ENCODE measurements around the gene PNPLA5.

The PNPLA5 gene

DNA sequence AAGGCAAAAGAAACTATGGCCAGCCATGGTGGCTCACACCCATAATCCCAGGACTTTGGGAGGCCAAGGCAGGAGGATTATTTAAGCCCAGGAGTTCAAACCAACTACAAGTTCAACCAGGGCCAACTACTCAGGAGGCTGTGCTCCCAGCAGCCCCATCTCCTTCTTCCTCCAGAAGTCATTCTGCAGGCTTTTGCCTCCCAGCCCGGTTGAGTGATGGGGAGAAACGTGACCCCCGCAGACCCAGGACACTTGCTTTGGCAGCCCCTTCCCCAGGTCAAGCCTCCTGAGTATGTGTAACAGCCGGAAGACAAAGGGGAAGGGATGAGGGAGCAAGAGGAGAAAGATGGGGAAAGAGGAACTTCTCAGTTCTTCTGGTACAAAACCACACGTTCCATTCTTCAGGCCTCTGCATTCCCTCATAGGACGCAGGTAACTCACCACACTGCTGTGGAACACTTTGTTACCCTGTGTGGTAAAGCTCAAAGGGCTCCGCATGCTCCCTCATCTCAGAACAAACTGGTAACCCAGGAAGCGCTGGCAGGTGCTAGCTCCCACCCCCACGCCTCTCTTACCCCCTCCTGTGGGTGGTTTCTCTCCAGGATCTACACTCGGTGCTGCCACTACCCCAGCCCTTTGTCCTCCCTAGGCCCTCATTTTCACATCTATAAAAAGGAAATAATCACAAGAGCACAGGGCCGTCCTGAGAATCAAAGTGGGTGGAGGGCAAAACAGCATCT, 33.5 kb downstream of the PNPLA5 start:
- in situ Hi-C loops (cut with HindIII; ENCODE audit: low sequenced_read_pairs): no loop called here

DNA sequence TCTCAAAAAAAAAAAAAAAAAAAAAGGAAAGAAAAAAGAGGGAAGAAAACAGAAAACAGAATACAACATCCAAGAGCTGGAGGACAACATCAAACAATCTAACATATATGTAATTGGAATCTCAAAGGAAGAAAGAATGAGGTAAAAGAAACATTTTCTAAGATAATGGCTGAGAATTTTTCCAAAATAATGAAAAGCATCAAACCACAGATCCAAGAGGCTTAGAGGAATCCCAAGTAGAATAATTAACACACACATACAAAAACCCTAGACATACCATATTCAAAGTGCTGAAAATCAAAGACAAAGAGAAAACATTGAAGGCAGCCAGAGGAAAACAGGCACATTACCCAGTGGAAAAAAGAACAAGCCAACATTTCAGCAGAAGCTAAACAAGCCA, 34.4 kb downstream of the PNPLA5 start:
- in situ Hi-C loops (cut with HindIII; ENCODE audit: low sequenced_read_pairs): no loop called here

DNA sequence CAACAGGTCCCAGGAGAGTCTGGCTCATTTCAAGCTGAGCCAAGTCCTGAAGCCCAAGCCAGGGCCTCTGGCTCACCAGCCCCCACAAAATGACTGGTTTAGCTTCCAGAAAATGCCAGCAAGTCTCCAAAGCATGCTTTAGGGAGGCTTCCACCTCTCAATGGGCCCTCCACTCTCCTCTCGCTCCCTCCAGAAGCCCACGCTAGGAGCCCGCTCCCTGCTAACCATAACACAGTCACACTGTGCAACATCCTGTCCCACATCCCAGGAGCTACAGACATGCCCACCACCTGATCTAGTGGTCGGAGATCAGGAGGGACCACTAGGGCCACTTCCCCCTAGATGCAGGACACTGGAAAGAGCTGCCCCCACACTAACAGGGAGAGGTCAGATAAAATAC, 36.4 kb downstream of the PNPLA5 start:
- in situ Hi-C loops (cut with HindIII; ENCODE audit: low sequenced_read_pairs): no loop called here

DNA sequence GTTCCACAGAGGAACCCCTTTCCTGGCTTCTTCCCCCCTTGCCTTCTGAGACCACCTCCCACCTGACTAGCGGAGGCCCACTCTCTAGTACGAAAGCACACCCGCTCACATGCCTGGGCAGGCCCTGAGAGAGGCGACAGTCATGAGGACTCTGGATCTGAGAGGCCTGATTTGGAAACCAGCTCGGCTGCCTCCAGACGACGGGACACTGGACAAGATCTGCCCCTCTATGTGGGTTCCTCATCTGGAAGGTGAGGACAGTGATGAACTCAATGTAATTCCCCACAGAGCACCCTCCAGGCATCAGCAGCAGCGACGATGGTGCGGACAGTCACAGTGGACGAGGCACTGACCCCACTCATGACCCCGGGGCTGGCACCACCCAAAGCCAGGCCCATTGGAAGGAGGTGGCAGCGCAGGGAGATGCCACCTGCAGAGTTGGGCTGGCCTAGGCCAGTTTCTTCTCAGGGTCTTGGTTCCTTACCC, 37.0 kb downstream of the PNPLA5 start:
- in situ Hi-C loops (cut with HindIII; ENCODE audit: low sequenced_read_pairs): no loop called here

DNA sequence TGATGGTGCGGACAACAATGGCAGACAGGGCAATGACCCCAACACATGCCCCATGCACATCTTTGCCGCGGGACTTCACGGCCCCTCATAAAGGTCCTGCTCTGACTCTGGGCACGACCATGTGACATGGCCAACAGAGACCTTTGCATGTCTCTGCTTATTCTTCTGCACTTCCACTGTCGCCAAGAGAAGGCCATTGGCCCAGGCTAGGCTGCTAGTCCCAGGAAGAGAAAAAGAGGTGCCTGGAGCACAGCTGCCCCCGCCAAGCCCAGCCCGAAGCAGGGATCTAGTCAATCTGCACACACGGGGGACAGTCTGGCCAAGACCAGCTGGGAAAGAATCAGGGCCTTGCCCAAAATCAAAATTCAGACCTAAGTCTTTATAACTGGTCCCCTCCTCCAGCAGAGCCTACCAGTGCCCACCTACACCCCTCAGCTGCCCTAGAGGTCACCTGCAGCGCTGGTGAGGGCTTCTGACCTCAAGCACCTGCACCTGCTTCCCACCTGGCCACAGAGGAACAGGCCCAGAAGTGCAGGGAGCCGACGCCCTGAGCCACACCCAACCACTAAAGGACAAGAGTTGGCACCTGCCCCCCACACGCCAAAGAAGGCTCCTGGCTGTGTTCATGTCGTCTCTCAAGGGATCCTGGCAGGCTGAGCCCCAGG, 37.6 kb downstream of the PNPLA5 start:
- in situ Hi-C loops (cut with HindIII; ENCODE audit: low sequenced_read_pairs): no loop called here

DNA sequence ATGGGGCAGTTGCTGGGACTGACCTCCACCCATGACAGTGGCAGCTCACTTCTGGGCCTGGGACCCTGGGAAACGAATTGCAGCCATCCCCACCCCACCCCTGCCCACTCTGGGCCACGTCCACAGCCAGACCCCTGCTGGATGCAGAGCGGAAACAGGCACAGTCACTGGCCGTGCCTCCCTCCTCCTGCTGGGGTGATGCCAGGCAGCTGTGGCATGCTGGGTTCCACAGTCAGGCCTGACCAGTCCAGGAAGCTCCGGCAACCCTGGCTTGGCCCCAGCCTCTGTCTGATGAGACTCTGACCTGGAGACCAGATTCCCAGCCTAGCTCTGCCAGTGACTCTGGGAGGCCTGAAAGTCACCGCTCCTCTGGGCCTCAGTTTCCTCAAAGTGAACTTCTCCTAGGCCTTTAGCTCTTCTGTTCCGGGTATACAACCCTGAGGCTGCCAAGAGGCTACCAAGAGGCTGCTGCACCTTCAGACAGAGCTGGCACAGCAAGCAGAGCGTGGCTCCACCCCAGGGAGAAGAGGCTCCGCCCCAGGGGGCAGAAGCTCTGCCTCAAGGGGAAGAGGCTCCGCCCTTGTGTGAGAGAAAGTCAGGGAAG, 38.4 kb downstream of the PNPLA5 start:
- in situ Hi-C loops (cut with HindIII; ENCODE audit: low sequenced_read_pairs): no loop called here

DNA sequence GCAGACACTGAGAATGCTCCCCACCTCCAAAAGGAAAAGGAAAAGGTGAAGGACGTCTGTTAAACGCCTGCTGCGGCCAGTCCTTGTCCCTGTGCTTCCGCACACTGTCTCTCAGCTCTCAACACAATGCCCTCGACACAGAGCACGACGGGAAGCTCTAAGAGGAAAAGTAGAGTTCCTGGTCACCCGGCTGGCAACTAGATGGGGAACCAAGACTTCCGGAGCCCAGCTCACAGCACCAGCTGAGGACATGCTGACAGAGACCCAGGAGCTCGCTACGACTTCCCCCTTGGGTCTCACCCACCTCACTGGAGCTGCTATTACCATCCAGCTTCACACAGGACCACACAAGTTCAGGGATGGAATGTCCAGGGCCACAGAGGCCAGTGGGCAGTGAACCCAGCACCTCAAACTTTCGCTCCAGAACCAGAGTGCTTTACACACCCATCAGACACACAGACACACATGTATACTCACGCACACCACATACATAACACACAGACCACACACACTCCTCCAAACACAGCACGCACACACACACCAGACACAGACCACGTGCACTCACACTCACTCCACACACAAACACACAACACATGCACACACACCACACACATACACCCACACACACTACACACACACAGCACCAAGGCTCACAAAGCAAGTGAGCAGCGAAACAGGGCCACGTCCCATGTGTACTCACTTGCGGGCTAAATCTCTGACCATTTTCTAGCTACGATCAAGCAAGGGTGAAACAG, 39.1 kb downstream of the PNPLA5 start:
- in situ Hi-C loops (cut with HindIII; ENCODE audit: low sequenced_read_pairs): no loop called here

DNA sequence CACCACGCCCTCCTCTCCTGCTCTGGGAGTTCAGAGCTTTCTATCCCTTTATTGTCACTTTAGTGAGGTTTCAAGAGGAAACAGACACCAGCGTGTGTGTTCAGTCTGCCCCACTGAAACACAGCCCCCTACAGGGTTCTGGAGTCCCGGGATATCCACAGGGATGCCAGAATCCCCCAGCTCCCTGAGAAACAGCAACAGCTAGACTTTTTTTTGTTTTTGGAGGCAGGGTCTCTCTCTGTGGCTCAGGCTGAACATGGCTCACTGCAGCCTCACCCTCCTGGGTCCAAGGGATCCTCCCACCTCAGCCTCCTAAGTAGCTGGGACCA, 39.9 kb downstream of the PNPLA5 start:
- in situ Hi-C loops (cut with HindIII; ENCODE audit: low sequenced_read_pairs): no loop called here

DNA sequence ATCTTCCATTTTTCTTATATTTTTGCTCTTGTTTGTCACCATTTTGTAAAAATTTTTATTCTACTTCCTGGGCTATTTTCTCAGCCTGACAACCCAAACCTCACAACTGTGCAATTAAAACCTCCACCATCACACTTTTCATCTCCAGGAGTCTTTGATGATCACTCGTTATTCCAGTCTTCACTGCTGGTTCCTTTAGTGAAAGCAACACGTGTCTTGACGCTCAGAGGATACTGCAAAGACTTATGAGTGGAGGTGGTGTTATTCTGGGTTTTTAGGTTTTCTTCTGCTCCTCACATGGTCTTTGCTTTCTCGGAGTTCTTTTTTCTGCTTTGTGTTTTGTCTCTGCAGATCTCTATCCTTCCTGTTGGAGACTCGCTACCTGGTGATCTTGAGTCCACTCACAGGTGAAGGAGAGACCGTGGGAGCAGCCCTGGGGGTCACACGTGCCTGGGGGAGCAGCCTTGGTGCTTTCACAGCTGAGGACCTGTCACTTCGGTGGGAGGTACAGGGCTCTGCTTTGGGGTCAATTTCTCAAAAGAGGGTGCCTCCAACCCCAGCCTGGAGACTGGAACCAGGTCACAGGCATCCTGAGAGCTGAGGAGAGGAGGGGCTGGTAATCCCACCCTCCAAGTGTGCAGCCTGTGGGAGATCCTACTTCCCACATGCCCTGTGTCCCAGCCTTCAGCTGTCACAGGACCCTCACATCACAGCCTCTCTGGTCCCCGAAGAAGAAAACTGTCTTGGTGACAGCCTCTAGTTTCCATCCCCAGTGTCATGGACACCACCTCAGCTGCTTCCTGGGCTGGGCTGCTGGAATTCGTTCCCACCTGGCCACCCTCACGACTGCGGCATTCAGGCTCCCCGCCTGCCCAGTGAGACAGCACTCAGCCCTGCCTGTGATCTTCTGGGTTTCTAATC, 40.5 kb downstream of the PNPLA5 start:
- in situ Hi-C loops (cut with HindIII; ENCODE audit: low sequenced_read_pairs): no loop called here

DNA sequence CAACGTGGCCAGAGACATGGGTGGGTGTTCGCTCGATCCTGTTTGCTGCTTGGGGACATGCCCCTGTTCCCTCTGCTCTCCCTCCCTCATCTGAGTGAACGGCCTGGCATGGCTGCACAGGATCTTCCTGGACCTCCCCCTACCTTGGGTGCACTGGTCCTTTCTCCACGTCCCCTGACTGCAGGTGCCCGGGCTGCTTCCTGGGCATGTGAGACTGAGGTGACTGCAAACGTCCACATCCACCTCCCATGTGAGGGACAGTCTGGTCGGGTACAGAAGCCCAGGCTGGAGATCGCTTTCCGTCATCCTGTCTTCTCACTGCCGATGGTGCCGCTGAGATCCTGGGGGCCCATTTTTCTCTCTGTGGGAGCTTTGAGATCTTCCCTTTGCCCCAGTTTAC, 41.3 kb downstream of the PNPLA5 start:
- in situ Hi-C loops (cut with HindIII; ENCODE audit: low sequenced_read_pairs): no loop called here

DNA sequence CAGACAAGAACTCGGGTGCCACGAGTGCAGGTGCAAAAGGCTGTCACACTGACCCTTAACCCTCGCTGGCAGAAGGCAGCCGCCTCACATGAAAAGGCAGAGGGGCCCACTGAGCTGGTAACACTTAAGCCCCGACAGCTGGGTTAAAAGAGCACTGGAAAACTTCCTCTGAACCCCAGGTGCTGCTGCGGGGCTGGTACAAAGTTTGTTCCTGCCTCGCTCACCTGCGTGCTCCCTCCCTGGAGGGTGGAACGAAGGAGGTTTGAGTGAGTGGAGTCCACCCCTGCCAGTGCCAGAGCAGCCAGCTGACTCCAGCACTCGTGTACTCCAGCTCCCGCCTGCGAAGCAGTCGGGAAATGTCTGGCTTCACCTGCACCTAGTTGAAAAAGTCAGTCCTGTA, 42.1 kb downstream of the PNPLA5 start:
- in situ Hi-C loops (cut with HindIII; ENCODE audit: low sequenced_read_pairs): no loop called here

DNA sequence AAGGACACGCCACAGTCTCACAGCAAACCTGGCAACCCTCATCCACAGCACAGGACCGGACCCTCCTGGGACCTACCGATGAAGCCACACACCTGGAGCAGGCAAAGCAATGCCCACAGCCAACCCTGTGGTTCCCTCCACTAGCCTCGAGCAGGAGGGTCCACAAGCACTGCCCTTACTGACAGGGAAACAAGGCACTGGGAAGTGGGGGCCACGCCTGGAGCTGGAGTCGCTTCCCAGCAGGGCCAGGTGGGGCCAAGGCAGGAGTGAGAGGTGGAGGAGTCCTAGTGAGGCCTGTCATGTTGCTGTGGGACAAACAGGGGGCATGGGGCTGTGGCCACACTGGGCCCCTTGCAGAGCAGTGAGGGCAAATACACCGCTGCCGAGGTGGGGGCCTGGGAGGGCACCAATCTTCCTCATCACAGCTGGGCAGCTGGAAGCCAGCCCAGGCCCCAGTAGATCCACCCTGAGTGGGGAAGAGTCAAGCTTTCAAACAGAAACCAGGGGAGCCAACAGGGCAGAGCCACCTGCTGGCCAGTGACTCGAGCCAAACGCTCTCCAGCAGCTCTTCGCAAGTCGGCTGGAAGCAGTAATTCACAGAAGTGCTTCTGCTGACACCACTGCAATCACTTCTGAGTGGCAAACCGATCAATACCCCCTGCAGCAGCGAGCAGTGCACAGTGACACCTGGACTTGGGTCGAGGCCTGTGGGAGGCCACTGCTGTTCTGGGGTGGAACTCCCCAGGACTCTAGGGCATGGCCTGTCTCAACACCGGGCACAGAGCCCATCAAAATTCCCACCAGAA, 43.2 kb downstream of the PNPLA5 start:
- in situ Hi-C loops (cut with HindIII; ENCODE audit: low sequenced_read_pairs): no loop called here

DNA sequence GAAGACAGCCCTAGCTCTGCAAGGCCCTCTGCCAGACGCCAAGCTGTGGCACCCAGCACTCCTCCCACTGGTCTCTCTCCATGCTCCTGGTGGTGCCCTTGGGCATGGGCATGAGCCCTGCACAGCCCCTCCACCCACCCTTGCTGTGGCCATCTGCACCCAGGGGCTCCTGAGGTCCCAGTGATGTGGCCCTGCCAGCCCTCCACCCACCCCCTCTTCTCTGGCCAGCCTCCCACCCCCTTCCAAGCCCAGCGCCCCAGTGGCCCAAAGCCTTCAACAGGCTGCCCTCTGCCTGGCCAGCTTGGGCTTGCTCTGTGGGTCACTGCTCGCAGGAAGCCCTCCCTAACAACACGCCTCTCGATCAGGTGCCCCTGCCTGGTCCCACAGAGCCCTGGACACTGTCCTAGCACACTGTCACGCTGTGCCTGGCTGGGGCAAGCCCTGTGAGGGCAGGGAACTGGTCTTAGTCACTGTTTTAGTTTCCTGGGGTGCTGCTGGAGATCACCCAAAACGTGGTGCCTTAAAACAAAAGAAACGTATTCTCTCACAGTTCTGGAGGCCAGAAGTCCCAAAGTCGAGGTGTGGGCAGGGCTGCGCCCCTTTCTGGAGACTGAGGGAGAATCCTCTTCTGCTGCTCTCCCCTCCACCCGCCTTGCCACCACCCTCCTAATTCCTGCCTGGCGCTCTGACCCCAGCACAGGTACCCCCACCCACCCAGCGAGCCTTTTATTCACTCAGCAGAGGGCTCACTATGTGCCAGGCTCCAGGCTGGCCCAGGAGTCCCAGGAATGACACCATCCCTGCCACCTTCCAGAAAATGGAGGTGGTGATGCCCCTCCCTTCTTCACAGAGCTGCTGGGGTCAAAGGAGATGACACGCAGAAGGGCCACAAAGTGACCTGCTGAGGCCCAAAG, 44.2 kb downstream of the PNPLA5 start:
- in situ Hi-C loops (cut with HindIII; ENCODE audit: low sequenced_read_pairs): no loop called here

DNA sequence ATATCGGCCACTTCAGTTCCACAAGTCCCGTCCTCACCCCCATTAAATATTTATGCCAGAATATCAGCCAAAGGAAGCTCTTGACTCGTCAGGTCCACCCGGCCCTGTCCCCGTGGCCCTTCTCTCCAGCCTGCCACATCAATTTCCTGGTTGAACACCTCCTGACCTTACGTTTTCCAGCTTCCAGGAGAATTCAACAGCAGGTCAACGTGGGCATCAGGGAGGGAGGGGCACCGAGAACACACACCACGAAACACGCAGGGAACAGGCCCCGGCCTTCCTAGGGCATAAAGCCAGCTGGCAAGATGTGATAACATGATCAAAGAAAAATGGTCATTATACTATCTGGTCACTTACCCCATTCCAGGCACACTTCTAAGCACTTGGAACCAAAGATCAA, 44.8 kb downstream of the PNPLA5 start:
- in situ Hi-C loops (cut with HindIII; ENCODE audit: low sequenced_read_pairs): no loop called here

DNA sequence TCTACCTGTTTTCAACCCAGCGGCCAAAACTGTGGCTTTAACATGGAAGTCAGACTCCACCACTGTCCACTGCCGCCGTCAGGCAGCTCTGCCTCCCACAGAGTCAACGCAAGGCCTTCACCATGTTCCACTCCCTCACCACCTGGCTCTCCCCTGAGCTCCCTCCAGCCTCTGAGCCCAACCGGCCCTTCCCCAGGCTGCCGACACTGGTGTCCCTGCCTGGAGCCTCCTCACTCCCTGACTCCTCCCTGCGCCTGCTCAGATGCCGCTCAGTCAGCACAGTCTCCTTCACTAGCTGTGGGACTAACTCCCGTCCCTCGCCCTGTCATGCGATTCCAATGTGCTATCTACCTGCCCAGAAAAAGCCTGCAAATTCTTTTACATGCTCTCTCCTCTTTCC, 45.8 kb downstream of the PNPLA5 start:
- in situ Hi-C loops (cut with HindIII; ENCODE audit: low sequenced_read_pairs): no loop called here

DNA sequence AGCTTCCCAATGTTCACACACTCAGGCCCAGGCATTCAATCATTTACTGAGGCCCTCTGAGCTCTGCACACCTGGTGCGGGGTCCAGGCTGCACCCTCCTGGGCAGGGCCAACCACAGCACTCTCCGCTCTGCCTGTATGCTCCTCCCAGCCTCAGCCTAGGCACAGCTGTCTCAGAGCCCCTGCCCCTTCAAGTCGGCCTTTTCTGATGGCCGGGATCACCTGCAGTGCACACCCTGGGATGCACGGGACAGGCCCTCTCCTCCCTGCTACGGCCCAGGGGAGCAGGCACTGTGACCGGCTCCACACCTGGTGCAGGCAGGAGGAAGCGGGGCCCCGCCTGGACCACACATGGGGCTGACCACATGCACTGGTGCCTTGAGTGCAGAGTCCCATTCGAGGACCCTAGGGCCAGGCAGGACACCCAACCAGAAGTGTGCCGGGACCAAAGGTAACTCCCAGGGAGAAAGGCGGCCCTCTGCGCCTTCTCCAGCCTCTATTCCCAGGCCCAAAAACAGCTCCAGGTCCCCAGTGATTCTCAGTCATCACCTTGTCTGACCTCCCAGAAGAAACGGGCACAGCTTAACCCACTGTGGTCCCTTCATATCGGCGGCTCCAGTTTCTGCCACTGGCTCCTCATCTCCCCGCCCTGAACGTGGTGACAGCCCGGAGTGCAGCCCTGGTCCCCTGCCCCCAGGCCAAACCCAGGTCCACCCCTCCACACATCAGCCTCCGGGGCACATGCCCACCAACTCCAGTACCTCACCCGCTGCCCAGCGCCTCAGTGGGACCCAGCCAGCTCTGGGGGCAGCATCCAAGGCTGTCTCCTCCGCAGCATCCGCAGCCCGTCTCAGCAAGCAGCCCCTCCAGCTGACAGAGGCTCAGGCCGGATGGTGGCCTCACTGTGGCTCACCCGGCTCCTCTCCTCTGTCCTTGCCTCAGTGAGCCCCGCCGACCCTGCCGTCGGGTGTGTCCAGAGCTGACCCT, 47.0 kb downstream of the PNPLA5 start:
- in situ Hi-C loops (cut with HindIII; ENCODE audit: low sequenced_read_pairs): no loop called here

DNA sequence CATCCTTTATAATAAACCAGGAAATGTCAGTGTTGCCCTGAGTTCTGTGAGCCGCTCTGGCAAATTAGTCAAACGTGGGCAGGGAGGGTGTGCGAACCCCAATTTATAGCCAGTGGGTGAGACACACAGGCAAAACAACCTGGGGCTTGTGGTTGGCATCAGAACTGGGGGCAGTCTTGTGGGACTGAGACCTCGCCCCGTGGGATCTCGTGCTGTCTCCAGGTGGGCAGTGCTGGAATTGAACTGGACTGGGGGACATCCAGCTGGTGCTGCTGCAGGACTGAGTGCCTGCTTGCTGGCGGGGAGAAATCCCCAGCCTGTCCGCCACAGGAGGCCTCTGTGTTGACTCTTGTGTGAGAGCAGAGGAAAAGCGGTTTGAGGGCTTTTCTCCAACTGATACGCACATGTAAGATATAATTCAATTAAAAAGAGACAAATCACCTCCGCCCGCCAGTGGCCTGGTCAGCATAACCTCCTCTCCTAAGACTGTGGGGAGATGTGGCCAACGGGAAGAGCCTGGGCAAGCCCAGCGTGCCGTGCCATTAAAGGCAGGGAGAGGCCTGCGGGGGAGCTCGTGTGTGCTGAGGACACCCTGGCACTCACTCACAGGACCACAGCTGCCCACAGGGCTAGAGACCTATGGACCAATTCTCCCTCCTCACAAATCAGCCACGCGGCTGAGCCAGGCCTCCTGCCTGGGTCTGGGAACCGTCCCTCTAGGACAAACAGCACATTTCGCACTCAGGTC, 47.9 kb downstream of the PNPLA5 start:
- in situ Hi-C loops (cut with HindIII; ENCODE audit: low sequenced_read_pairs): no loop called here
